HepG2 (cell line): ENCODE results near the gene BEST2. TPM values are rescaled to one million over a fixed set of nuclear protein-coding genes. Genes with fewer than 3 reads are reported as not detected.
"Not testable (repeated sequence)": the region's sequence is repeated elsewhere in the genome, so short reads cannot be mapped to it uniquely, and the experiment has no call there.

Experiments
- ATAC-seq: fragments of 200-7000 bp; cut with Tn5 transposase; 3 replicates; pipeline ENCODE4 v1.9.1; 2020; ENCODE audit warnings: mild to moderate bottlenecking, moderate library complexity
- BruUV-seq: library from RNA; stranded (reverse); fragments of 400-500 nt; replicated peaks from 2 replicates; lab custom pipeline; 2021; lab: Mats Ljungman, UMichigan
- CTCF ChIA-PET: fragments of 300-600 bp; formaldehyde crosslinking; extraction: SDS; loops from one replicate; lab custom pipeline; 2021; ENCODE audit warnings: low total read pairs, inconsistent platforms, low intra/inter-chr PET ratio; lab: Yijun Ruan, JAX
- POLR2A ChIA-PET: fragments of 350-600 bp; sonication (Branson Sonifier 250); formaldehyde crosslinking; loops from one replicate; lab custom pipeline; 2020; ENCODE audit warnings: antibody characterized with exemption, inconsistent platforms; lab: Yijun Ruan, JAX
- DNase-seq: peaks from one replicate; pipeline ENCODE4 v3.0.0-alpha.2; 2015; ENCODE audit warnings: low spot score
- FAIRE-seq: peaks from 3 replicates; lab custom pipeline; 2011; peaks lifted over from hg19 to GRCh38; lab: Jason Lieb, UNC
- H2AFZ ChIP-seq: one replicate; pipeline ENCODE4 v1.6.1; 2011; ENCODE audit warnings: low read length, inconsistent platforms
- H3K27ac ChIP-seq: fragments of 300-600 bp; 3 replicates; pipeline ENCODE4 v1.8.0; 2011; ENCODE audit warnings: mixed run types, mild to moderate bottlenecking, mixed read lengths, low read length, inconsistent platforms; ENCODE audit not compliant: insufficient read depth; ENCODE audit errors: extremely low read length
- H3K27me3 ChIP-seq, 2 experiments: fragments of 200-600 bp in 1 of 2; 2 replicates in 1 of 2; 3 replicates in 1 of 2; pipeline versions ENCODE4 v1.6.0 to v1.8.0; 2011; ENCODE audit warnings: low read length in 2 of 2, mild to moderate bottlenecking in 2 of 2, moderate library complexity in 2 of 2, inconsistent platforms in 1 of 2; ENCODE audit not compliant: insufficient read depth in 2 of 2, control insufficient read depth in 1 of 2
- H3K36me3 ChIP-seq, 2 experiments: fragments of 200-600 bp in 1 of 2; replicated peaks in 1 of 2; 2 replicates in 1 of 2; 3 replicates in 1 of 2; pipeline versions ENCODE4 v1.5.1 to v1.8.0; 2011; ENCODE audit warnings: low read length in 2 of 2, inconsistent platforms in 1 of 2; ENCODE audit not compliant: insufficient read depth in 2 of 2, control insufficient read depth in 1 of 2
- H3K4me1 ChIP-seq: 2 replicates; pipeline ENCODE4 v1.5.1; 2012; ENCODE audit warnings: low read length, inconsistent platforms; ENCODE audit not compliant: insufficient read depth
- H3K4me2 ChIP-seq: 2 replicates; pipeline ENCODE4 v1.6.0; 2011; ENCODE audit warnings: low read depth, low read length, inconsistent platforms
- H3K4me3 ChIP-seq, 3 experiments: fragments of 200-600 bp in 1 of 3; sonication (generic), shearing (Covaris generic) in 1 of 3; replicated peaks in 1 of 3; 2 replicates each; pipeline ENCODE4 v1.5.1; 2011 to 2016; ENCODE audit warnings: low read length in 3 of 3, inconsistent platforms in 2 of 3, low read depth in 2 of 3, mild to moderate bottlenecking in 2 of 3, control low read depth in 1 of 3, mixed read lengths in 1 of 3; ENCODE audit not compliant: insufficient read depth in 1 of 3
- H3K79me2 ChIP-seq: one replicate; pipeline ENCODE4 v1.6.1; 2011; ENCODE audit warnings: low read length, inconsistent platforms; ENCODE audit not compliant: insufficient read depth
- H3K9ac ChIP-seq: 2 replicates; pipeline ENCODE4 v1.6.0; 2011; ENCODE audit warnings: mild to moderate bottlenecking, low read depth, low read length, inconsistent platforms; ENCODE audit not compliant: insufficient read depth
- H3K9me3 ChIP-seq: 2 replicates; pipeline ENCODE4 v1.5.1; 2012; ENCODE audit warnings: mild to moderate bottlenecking, low read length
- H4K20me1 ChIP-seq: 2 replicates; pipeline ENCODE4 v1.6.0; 2011; ENCODE audit warnings: inconsistent platforms, mild to moderate bottlenecking, low read length, moderate library complexity; ENCODE audit not compliant: insufficient read depth
- DMTF1 ChIP-seq: sonication (generic); formaldehyde crosslinking; IDR thresholded peaks from 2 replicates; pipeline ENCODE4 v1.4.0; 2020; ENCODE audit warnings: mild to moderate bottlenecking, missing genetic modification reagents
- IKZF4 ChIP-seq: sonication (generic); formaldehyde crosslinking; IDR thresholded peaks from 2 replicates; pipeline ENCODE4 v1.5.1; 2020; ENCODE audit warnings: borderline replicate concordance, mild to moderate bottlenecking, low read depth, missing genetic modification reagents; ENCODE audit errors: not compliant biosample characterization
- MBNL3 ChIP-seq: fragments of 250-450 bp; sonication (Bioruptor Pico); conservative IDR thresholded peaks from 2 replicates; pipeline ENCODE4 v1.8.0; 2022; ENCODE audit warnings: mild to moderate bottlenecking, inconsistent platforms
- TRIM24 ChIP-seq: sonication (generic); formaldehyde crosslinking; IDR thresholded peaks from 2 replicates; pipeline ENCODE4 v1.8.0; 2022; ENCODE audit warnings: mild to moderate bottlenecking, missing genetic modification reagents
- ZNF30 ChIP-seq: sonication (generic); formaldehyde crosslinking; IDR thresholded peaks from 2 replicates; pipeline ENCODE4 v1.5.0; 2020; ENCODE audit warnings: mild to moderate bottlenecking, missing genetic modification reagents
- ZNF773 ChIP-seq: sonication (generic); formaldehyde crosslinking; IDR thresholded peaks from 2 replicates; pipeline ENCODE4 v1.4.0; 2020; ENCODE audit warnings: missing genetic modification reagents, borderline replicate concordance
- ZNF816 ChIP-seq: sonication (generic); formaldehyde crosslinking; IDR thresholded peaks from 2 replicates; pipeline ENCODE4 v1.8.0; 2022; ENCODE audit warnings: missing genetic modification reagents, mild to moderate bottlenecking, borderline replicate concordance
- WGBS: methylation state at CpG from one replicate; pipeline ENCODE4 v1.1.6; 2017; ENCODE audit warnings: low lambda C conversion rate; 5-methylcytosine and 5-hydroxymethylcytosine counted together
- in situ Hi-C: cut with HindIII; loops from 2 replicates; pipeline ENCODE4 v1.10.0; 2017; ENCODE audit warnings: low pct_unique_long_range_greater_than_20kb; ENCODE audit not compliant: extremely low pct_ligation_motif_present
- intact Hi-C: fragments of 100-400 bp; cut with micrococcal nuclease; formaldehyde crosslinking; loops from one replicate; pipeline ENCODE4 v1.10.0; 2022; ENCODE audit not compliant: unreplicated experiment
- polyA plus RNA-seq, 8 experiments: library from polyadenylated mRNA; depleted of rRNA in 3 of 8; stranded (reverse) in 7 of 8; unstranded in 1 of 8; fragments of >200 nt; fragmentation: Illumina TruSeq in 4 of 8; extraction: Trizol in 4 of 8; gene quantifications; 2 replicates each; pipeline versions ENCODE4 v1.2.1 to v1.2.3, GENCODE V29; 2011 to 2016; ENCODE audit warnings: low read depth in 4 of 8, missing spikeins in 1 of 8, mixed read lengths in 1 of 8; ENCODE audit not compliant: insufficient read depth in 1 of 8
- total RNA-seq, 5 experiments: library from RNA; depleted of rRNA; stranded (reverse); fragments of >200 nt; fragmentation: Illumina TruSeq; extraction: Trizol; gene quantifications; 2 replicates each; pipeline ENCODE4 v1.2.3, GENCODE V29; 2016; ENCODE audit warnings: low read depth in 1 of 5

The BEST2 gene
- total and polyA plus RNA-seq, 2 of the 13 experiments (the other 11 are each of a cell fraction or from before 2014, with no cell fraction given): not detected

DNA sequence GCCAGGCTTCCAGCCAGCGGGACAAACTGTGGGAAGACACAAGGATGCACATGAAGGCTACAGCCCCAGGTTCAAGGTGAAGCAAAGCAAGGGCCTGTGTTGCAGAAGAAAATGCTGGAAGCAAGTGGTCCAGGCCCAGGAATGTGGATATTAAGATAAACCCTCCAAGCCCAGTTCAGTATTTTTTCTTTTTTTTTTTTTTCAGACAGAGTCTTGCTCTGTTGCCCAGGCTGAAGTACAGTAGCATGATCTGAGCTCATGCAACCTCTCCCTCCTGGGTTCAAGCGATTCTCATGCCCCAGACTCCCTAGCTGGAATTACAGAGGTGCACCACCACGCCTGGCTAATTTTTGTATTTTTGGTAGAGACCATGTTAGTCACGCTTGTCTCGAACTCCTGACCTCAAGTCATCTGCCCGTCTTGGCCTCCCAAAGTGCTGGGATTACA is 45.6 kb downstream of the BEST2 start:
- in situ Hi-C loops: no loop called here
- no TSS peak for BruUV-seq
- Histone ChIP-seq H3K4me3 (no peak overlapping the region), H3K4me1 (peaks cover 39% of the 10 kb centered on the region), H3K4me2 (no peak overlapping the region), H3K27ac (no peak overlapping the region), H2AFZ (no peak overlapping the region), H3K36me3 (peaks cover 2 to 12% of the 10 kb centered on the region in 2 experiments; a peak in 4 of 5 replicates), H3K27me3 (no peaks in the 10 kb centered on the region; a peak in 1 of 5 replicates), H3K9me3 (no peaks in the 10 kb centered on the region), H4K20me1 (peaks cover 5% of the 10 kb centered on the region; the same call in 1 of the 2 replicates), H3K9ac (no peak overlapping the region), H3K79me2 (peaks cover 21% of the 10 kb centered on the region)
- ATAC-seq (no peak), DNase-seq (no peak), FAIRE-seq (no peak)
- 0 out of 2 replicates have a peak, but pooled peaks have one; percentile 9 for TF ChIP-seq ZNF30 (CRISPR knock-in tag)
- TF ChIP-seq IKZF4 (CRISPR knock-in tag): no peak
- TF ChIP-seq ZNF816: no peak
- TF ChIP-seq DMTF1: no peak
- no peak for TF ChIP-seq ZNF773 (CRISPR knock-in tag)
- TF ChIP-seq TRIM24 (CRISPR knock-in tag): no peak
- no peak for TF ChIP-seq MBNL3 (CRISPR knock-in tag)
- ChIA-PET CTCF (interaction anchor here (1.2 to 3.7 kb wide), 6 partner anchors 19 to 37 kb away, joined by 5 to 54 read pairs (median 10); partner anchors contain the start of gene HOOK2), POLR2A (interaction anchor here (0.7 to 1.8 kb wide), 3 partner anchors 9 to 53 kb away, joined by 3 to 9 read pairs (median 3); partner anchors contain the start of gene RNASEH2A)
- WGBS: 96% methylated on average over 6 of the region's 6 CpGs
- intact Hi-C loops: no loop called here

GRCh38 chr19:12797607-12798006 is 46.0 kb downstream of the BEST2 start:
- H3K4me3 ChIP-seq, H3K4me2 ChIP-seq, FAIRE-seq, BruUV-seq, in situ Hi-C loops, ATAC-seq, H4K20me1 ChIP-seq, H2AFZ ChIP-seq, intact Hi-C loops, DNase-seq, H3K9ac ChIP-seq, H3K27me3 ChIP-seq, H3K27ac ChIP-seq, H3K9me3 ChIP-seq: not testable (repeated sequence)
- CTCF ChIA-PET: interaction anchor here (2.5 to 3.7 kb wide), 2 partner anchors 19 to 32 kb away, joined by 34 to 54 read pairs; no protein-coding TSS in a partner anchor
- WGBS: 98% methylated on average over 7 of the region's 7 CpGs
- Histone ChIP-seq H3K4me1 (peaks cover 44% of the 10 kb centered on the region), H3K36me3 (peaks cover 2 to 12% of the 10 kb centered on the region in 2 experiments; a peak in 4 of 5 replicates), H3K79me2 (peaks cover 17% of the 10 kb centered on the region)
- POLR2A ChIA-PET: interaction anchor here (0.7 to 1.8 kb wide), 4 partner anchors 9 to 53 kb away, joined by 3 to 9 read pairs (median 4); partner anchors contain the start of gene RNASEH2A
